GM21360 (cell line): ENCODE results near the gene SECISBP2.

ENCODE experiments used
- ATAC-seq: cut with Tn5 transposase; IDR thresholded peaks from one replicate; pipeline ENCODE4 v1.9.1; 2021; ENCODE audit warnings: mild to moderate bottlenecking, moderate library complexity; ENCODE audit not compliant: unreplicated experiment

Gene SECISBP2

GRCh38 chr9:89345476-89345875, 27.2 kb downstream of the SECISBP2 start:
- ATAC-seq: no peak

- no peak for ATAC-seq
Observed at GRCh38 chr9:89346696-89347095, 28.4 kb downstream of the SECISBP2 start.

GRCh38 chr9:89347651-89348050, 29.4 kb downstream of the SECISBP2 start:
- ATAC-seq: no peak

GRCh38 chr9:89349607-89350006, 31.3 kb downstream of the SECISBP2 start:
- no peak for ATAC-seq

DNA sequence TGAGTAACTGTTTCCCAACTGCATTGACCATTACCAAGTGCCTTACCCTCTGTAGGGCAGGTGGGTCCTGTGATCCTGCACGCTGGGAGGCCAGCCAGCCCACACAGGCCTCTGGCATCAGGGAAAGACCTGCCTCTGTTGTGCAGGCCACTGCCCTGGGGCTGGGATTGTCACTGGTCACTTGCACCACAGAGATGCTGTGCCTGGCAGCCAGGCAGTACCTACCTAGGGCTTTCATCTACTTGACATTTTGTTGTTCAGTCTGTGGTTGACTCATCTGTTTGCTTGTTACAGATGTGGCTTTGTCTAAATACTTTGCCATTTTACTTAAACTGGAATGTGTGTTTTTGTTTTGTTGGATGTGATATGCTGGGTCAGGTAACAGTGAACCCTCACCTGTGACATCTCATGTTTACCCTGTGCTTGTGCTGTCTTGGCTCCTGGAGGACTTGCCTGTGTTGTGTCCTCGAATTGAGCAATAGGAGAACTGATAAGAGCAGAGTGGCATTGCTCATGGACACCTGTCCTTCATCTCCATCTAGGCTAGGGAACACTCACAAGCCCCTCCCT, 32.8 kb downstream of the SECISBP2 start:
- no peak for ATAC-seq

GRCh38 chr9:89351584-89352300, 33.4 kb downstream of the SECISBP2 start:
- no peak for ATAC-seq

- no peak for ATAC-seq
Observed at GRCh38 chr9:89352451-89352850, 34.2 kb downstream of the SECISBP2 start.

GRCh38 chr9:89352874-89353649, 34.8 kb downstream of the SECISBP2 start:
- ATAC-seq: no peak

DNA sequence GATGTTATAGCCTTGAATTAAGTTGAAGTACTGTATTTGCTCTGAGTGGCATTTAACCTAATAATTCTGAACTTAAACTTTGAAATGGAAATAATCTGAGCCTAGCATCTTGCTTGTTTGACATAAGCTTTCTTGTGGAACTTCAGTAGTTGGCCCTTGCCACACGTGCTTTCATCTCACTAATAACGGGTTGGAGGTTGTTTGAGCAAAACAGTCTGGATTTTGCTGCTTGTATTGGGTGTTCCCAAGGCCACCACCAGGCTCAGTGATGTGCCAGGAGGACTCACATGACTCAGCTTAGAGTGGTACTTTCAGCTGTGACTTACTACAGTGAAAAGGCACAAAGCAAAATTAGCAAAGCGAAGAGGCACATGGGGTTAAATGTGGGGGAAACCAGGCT, 35.7 kb downstream of the SECISBP2 start:
- ATAC-seq: no peak

- ATAC-seq: no peak
Observed at GRCh38 chr9:89354471-89354870, 36.2 kb downstream of the SECISBP2 start.

DNA sequence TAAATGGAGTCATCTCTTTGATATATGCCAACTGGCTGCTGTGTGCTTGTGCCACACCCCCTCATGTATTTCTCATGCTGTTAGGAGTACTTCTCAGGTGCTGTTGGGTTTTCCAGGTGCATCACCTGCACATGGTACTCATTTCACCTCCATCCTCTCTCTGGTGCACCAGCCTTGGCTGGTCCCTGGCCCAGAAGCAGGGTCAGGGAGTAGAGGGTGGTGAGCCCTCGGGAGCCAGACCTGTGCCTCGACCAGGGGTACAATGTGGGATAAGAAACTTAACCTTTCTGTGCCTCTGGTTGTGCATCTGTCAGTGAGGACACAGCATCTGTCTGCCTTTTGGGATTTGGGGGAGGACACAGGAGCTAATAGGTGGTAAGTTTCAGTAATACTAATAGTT, 38.5 kb downstream of the SECISBP2 start:
- no peak for ATAC-seq

- ATAC-seq: no peak
Observed at GRCh38 chr9:89357331-89358197, 39.3 kb downstream of the SECISBP2 start.

DNA sequence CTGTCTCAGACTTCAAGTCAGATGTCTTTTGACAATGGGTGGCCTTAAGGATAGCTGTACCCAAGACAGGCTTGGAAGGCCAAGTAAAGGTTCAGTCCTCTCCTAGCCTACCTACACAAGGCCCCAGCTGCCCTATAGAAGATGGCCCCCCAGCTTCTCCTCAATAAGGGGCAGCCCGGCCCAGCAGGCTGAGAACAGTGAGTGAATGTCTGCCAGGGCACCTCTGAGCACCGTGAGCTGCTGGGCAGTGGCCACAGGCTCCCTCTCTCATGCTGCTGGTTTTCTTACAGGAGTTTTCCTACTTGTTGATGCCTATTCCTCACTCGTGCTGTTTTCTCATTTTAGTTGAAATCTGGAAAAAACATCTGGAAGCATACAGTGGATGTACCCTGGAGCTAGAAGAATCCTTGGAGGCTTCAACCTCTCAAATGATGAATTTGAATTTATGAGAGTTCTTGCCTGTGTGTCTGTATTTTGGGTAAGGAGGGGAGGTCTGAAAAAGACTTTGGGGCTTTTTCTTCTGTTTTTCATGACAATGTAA, 40.1 kb downstream of the SECISBP2 start:
- no peak for ATAC-seq

DNA sequence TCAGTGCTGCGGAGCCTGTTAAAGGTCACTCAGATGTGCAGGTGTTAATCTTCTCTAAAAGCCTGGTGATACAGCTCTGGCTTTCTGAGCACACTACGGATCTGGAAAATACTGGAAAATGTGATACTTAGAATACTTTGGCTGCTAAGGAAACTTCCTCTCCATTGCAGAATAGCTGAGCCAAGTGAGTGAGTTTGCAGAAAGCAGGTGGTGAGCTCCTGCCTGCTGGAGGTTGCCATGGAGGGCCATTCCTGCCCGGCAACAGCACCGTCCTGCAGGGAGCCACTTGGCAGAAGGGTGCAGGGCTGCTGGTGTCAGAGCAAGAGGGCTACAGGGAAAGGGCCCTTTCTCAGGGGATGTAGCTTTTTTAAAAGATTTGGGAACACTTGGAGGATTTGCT, 40.7 kb downstream of the SECISBP2 start:
- no peak for ATAC-seq

DNA sequence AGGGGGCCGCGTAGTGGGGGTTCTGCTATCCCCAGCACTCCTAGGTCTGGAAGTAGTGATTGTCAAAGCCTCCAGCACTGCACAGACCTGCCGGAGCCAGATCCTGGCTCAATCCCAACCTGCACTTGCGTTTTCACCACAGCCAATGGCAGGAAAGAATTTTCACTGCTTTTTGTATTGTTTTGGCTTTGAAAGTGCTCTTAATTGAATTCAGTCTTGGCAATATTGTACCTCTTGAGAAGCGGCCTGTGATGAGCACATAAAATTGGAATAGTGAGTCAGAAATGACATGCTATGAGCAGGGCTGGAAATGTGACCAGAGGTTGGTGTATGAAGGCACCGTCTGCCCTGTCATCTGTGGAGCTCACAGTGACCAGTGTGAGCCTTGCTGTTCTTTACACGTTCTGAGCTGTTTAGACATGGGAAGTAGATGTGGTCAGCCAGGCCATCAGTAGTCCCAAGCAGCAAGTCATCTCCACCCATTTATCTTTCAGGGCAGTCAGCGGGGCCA, 41.5 kb downstream of the SECISBP2 start:
- no peak for ATAC-seq

GRCh38 chr9:89360465-89360864, 42.2 kb downstream of the SECISBP2 start:
- no peak for ATAC-seq

GRCh38 chr9:89361031-89361430, 42.7 kb downstream of the SECISBP2 start:
- no peak for ATAC-seq

- no peak for ATAC-seq
Observed at GRCh38 chr9:89361816-89362646, 43.7 kb downstream of the SECISBP2 start.

DNA sequence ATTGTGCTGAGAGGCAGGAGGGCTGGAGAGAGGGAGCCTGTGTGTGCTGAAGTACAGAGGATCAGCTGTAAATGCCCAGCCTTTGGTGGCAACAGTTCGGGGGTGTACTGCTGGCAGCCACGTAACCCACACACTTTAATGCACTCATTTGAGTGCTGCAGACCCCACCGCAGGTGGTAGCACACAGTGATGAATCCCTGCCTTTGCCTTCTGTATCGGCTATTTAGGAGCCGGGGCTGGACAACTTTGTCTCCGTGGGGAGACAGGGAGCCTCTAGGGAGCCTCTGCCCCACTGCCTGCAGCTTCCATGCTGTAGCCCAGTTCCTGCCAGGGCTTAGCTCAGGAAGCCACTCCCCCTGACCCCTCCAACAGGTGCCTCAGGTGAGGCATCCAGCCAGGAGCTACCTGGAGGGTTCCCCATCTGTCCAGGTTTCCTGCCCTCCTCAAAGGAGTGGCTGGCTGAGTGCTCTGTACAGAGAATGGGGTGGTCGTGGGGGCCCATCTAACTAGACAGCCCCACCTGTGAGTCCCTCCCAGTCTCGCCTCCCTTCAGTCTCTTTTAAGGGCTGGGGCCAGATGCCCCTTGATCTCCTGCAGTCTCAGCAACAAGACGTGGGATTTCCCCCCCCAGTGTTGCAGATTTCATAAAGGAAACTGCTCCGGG, 44.5 kb downstream of the SECISBP2 start:
- ATAC-seq: no peak
